GM18508 (cell line): ENCODE measurements around the gene RAB13.
"Not testable (repeated sequence)": the region's sequence is repeated elsewhere in the genome, so short reads cannot be mapped to it uniquely, and the experiment has no call there.

Experiments used
- ATAC-seq: cut with Tn5 transposase; IDR thresholded peaks from one replicate; pipeline ENCODE4 v1.9.1; 2021; ENCODE audit warnings: moderate number of reproducible peaks; ENCODE audit not compliant: insufficient read depth, unreplicated experiment

The RAB13 gene

GRCh38 chr1:153979091-153979490, 7.0 kb downstream of the RAB13 start:
- ATAC-seq = not testable (repeated sequence)

GRCh38 chr1:153978274-153978909, 7.7 kb downstream of the RAB13 start:
- no peak for ATAC-seq

DNA sequence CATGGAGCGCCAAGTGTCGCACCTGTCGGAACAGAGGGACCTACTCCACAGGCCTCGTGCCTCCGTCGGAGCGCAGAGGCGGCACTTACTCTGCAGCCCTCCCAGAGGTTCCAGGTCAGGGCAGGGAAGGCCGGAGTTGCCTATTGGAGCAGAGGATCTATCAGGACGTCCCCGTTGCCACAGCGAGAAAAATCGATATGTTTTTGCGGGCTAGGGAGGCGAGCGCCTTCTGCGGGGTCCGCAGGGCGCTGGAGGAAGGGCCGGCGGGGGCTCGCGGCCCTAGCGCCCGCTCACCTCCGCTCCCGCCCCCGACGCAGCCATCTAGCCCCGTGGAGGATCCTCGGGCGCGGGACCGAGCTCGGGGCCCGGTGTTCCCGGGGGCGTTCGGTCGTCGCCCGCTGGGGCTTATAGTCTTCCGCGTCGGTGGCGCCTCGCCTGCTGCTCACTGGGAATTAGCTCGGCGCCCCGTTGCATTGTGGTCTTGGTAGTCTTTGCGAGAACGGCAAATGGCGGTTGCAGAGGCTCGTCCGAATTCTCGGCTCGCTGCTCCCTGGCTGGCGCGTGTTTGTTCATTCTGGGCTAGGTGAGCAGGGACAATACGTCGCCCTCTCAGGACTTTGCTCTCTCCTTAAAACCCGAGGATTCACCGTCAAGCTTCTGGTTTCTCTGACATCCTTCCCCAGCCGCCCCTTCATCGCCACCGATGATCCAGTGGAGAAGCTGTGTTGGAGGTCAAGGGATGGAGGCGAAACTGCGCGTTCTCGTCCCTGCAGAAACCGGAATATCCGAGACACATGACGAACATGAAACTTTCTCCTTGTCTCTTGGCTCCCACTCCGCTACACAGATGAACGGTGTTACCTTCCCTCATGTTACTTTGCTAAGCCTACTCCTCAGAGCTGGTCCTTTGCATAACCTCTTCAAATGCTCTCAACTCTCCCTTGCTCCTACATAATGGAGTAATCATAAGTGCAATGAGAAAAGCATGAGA, 8.6 kb downstream of the RAB13 start, which contains the start of gene JTB:
TSS of gene JTB (minus strand) at position 425 of the 991 bp plus-strand sequence. CDS start at position 3, 422 bp downstream.
- ATAC-seq = no peak

GRCh38 chr1:153976819-153977249, 9.3 kb downstream of the RAB13 start:
- no peak for ATAC-seq

DNA sequence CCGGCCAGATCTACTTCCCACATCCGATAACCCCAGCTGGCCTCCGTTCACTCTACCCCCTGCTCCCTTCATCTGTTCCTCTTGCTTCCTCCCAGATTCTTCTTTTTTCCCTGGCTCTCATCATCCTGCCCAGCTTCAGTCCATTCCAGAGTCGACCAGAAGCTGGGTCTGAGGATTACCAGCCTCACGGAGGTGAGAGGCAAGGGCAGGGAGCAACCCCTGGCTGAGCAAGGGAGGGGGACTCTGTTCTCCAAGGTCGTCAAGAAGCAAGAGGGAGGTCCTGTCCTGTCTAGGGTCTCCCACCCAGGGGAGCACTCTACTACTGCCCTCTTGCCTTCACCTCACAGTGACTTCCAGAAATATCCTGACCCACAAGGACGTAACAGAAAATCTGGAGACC, 12.6 kb downstream of the RAB13 start:
- ATAC-seq = no peak

DNA sequence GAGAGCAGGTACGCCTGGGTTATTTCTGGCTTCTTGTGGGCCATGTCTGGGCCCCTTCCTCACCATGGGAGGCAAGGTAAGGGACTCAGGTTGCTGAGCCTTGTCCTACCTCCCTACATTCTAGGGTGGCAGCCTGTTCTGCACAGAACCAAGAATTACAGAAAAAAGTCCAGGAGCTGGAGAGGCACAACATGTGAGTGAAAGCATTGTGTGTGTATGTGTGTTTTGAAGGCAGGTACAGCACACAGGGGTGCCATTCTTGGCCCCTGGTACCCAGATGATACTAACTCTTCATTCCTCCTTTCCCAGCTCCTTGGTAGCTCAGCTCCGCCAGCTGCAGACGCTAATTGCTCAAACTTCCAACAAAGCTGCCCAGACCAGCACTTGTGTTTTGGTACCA, 13.1 kb downstream of the RAB13 start:
- no peak for ATAC-seq

GRCh38 chr1:153970346-153970745, 15.8 kb downstream of the RAB13 start:
- no peak for ATAC-seq

- ATAC-seq = no peak
Observed at GRCh38 chr1:153968972-153969371, 17.2 kb downstream of the RAB13 start.

GRCh38 chr1:153968408-153968807, 17.7 kb downstream of the RAB13 start:
- no peak for ATAC-seq

GRCh38 chr1:153968000-153968363, 18.2 kb downstream of the RAB13 start:
- no peak for ATAC-seq

DNA sequence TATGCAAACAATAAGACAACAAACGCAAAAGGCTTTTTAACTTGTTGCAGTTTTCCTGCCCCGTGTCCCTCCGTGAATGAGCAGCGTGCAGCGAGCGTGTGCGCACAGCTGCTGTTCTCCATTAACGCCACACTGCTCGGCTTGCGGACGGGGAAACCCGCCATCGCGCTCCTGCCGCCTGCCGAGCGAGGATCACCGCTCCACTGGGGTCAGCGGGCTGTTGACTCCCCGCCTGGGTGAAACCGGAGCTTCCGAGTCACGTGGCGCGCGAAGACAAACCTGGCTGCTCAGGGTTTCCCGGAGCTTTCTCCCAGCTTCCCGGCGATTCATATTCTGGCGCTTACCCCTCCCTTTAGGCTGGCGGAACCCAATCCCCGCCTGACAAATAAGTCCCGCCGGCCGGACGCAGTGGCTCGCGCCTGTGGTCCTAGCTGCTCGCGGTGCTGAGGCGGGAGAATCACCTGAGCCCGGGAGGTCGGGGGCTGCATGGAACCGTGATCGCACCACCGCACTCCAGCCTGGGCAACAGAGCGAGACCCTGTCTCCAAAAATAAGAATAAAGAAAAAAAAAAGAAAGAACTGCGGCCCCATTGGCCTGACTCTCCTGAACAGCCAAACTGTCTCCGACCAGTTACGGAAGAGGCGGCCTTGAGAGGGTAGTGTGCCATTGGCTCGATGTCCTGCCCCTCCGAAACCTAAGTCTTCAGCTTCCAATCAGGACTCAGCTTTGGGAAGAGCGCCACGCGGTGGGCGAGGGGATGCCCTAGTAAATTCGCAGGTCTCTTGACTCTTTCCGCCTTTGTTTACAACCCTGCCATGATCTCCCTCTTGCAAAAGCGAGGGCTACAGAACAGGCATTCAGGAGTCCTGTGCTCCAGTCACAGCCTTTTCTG, 18.8 kb downstream of the RAB13 start, which contains the start of gene CREB3L4:
TSS of gene CREB3L4 (plus strand) at position 796 of the 893 bp plus-strand sequence. CDS start 624 bp downstream, outside the sequence.
- ATAC-seq = peak; percentile 60

GRCh38 chr1:153963850-153964331, 22.2 kb downstream of the RAB13 start:
- ATAC-seq = no peak

GRCh38 chr1:153963030-153963849, 22.9 kb downstream of the RAB13 start, which contains the start of gene SLC39A1:
Gene SLC39A1 (minus strand): TSS chr1:153963537. CDS start chr1:153962715, 822 bp downstream.
- ATAC-seq = no peak

- ATAC-seq = no peak
Observed at GRCh38 chr1:153962088-153963029, 23.8 kb downstream of the RAB13 start.

DNA sequence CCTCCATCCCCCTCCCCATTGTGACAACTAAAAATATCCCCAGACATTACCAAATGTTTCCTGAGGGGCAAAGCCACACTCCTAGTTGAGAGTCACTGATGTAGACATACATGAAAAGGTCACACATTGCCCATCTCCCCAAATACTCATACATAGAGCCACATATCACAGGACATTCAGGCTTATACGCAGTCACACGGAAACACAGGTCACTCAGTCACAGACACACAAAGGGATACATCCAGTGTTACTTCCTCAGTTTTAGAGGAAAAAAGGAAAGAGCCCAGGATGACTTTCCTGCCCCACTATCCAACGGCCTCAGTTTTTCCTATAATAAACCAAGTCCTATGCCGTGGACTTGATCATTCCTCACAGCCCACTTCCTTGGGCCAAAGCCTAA, 24.7 kb downstream of the RAB13 start:
- ATAC-seq = no peak

- ATAC-seq = no peak
Observed at GRCh38 chr1:153960206-153960605, 25.9 kb downstream of the RAB13 start.

GRCh38 chr1:153959454-153959853, 26.7 kb downstream of the RAB13 start:
- no peak for ATAC-seq

- no peak for ATAC-seq
Observed at GRCh38 chr1:153958961-153959260, 27.2 kb downstream of the RAB13 start.
